ENCODE results near the gene DDAH2.

Gene DDAH2

DNA sequence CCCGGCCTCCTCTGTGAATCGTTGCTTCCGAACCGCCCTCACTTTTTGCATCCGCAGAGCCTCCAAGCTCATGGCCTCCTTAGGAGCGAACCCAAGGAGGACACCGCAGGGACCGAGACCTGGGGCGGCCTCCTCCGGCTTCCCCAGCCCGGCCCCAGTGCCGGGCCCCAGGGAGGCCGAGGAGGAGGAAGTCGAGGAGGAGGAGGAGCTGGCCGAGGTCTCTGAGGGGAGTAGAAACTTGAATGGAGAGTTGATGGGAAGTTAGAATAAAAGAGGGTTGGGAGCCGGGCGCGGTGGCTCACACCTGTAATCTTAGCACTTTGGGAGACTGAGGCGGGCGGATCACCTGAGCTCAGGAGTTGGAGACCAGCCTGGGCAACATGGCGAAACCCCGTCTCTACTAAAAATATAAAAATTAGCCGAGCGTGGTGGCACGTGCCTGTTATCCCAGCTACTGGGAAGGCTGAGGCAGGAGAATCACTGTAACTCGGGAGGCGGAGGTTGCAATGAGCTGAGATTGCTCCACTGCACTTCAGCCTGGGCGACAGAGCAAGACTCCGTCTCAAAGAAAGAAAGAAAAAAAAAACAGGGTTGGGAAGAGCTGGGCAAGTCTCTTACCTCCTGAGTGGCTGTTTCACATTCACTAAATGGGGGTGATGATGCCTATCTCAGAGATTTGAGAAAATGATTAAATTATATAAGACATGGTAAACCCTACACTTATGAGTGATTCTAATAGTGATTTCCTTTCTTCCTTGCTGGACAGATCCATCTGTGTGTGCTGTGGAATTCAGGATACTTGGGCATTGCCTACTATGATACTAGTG, 11.5 kb upstream of the DDAH2 start:
- Histone ChIP-seq H3K4me3 (ENCODE audit: insufficient read depth, low read depth, low read length, poor library complexity, severe bottlenecking) (peak overlapping the region; percentile 86), H3K27me3 (replicated peaks; ENCODE audit: control insufficient read depth, insufficient read depth, low read length, poor library complexity, severe bottlenecking) (no peaks in the 10 kb centered on the region), H3K27ac (ENCODE audit: insufficient read depth, low read length, poor library complexity, severe bottlenecking) (peak overlapping the region; percentile 58), H3K36me3 (ENCODE audit: control insufficient read depth, insufficient read depth, low read length) (no peaks in the 10 kb centered on the region), H3K4me1 (ENCODE audit: control insufficient read depth, insufficient read depth, low read length, poor library complexity, severe bottlenecking) (peaks cover 36% of the 10 kb centered on the region), H3K9me3 (ENCODE audit: control insufficient read depth, low read length) (no peaks in the 10 kb centered on the region)
- DNase-seq: no peak

DNA sequence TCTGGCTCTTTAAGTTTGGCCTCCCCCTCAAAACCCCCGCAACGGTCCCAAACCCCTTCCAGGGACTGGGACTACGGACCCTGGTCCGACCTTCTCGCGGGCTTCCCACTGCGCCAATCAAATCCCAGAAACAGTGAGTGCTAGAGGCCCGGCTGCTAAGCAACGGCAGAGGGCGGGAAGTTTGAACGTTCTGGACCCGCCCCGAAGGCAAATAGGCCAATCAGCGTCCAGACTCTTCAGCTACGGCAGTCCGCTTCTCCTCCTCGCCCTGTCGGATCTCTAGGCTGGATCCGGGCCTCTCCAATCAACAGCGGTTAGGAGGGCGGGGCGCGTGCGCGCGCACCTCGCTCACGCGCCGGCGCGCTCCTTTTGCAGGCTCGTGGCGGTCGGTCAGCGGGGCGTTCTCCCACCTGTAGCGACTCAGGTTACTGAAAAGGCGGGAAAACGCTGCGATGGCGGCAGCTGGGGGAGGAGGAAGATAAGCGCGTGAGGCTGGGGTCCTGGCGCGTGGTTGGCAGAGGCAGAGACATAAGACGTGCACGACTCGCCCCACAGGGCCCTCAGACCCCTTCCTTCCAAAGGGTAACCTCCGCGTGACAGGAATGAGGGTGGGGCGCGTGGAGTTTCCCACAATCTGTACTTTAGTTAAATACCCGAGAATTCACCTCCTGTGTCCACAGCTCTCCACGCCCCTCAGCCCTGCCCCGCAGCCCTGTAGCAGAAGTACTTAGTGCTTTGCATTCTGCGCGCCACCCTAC, 10.7 kb upstream of the DDAH2 start, which contains the start of gene MSH5:
TSS of gene MSH5 (plus strand) at position 367 of the 758 bp plus-strand sequence. CDS start 462 bp downstream, outside the sequence.
- peak within 1 kb of the TSS; percentile 86 for H3K4me3 ChIP-seq (ENCODE audit: insufficient read depth, low read depth, low read length, poor library complexity, severe bottlenecking)

DNA sequence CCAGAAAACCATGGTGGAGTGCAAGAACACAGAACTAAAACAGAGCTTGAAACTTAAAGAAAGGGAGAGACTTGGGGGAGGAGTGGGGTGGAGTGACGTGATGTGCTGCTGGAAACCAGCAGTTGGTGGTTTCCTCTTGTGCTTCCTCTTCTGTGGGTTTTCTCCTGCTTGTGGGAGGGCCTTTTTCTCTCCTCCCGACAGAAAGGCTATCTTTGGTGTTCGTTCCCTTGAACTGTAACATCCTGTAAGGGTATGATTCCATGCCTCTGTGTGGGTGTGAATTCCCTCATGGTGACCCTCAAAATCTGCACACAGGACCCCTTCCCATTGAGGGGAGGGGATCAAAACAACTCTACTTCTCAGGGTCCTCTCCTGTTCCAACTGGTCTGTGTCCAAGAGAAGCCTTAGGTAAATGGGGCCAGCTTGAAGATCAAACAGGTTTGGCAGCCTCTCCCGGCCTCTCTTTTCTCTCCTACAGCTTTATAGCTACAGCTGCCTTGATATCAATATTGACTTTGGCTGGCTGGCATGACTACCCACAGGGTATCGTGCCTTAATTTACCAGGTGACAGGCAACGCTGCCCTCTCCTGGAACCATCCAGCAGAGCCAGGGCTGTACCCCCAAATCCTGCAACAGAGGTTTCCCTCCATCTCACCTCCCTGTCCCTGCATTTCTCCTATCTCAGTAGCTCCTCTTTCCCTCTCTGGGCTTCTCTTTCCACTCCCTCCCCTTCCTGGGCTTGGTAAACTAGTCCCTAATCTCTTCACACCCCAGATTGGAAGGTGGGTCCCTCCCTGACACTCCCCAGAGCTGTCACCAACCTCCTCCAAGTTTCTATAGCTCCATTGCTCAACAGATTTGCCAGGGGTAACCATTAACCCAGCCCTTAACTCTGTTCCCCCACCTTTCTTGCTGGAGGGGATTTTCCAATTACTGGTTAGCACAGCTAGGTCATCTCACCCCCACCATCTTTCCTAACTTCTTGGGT, 9.2 kb upstream of the DDAH2 start:
- H3K27ac ChIP-seq (ENCODE audit: insufficient read depth, low read length, poor library complexity, severe bottlenecking): peak overlapping the region; percentile 85
- H3K4me3 ChIP-seq (ENCODE audit: insufficient read depth, low read depth, low read length, poor library complexity, severe bottlenecking): peak overlapping the region; percentile 41
- peaks cover 50% of the 10 kb centered on the region for H3K4me1 ChIP-seq (ENCODE audit: control insufficient read depth, insufficient read depth, low read length, poor library complexity, severe bottlenecking)
- no peaks in the 10 kb centered on the region for H3K9me3 ChIP-seq (ENCODE audit: control insufficient read depth, low read length)
- no peaks in the 10 kb centered on the region for H3K27me3 ChIP-seq (replicated peaks; ENCODE audit: control insufficient read depth, insufficient read depth, low read length, poor library complexity, severe bottlenecking)
- DNase-seq: peak; percentile 54 to 68 (median 62)
- H3K36me3 ChIP-seq (ENCODE audit: control insufficient read depth, insufficient read depth, low read length): peaks cover 6% of the 10 kb centered on the region

More for the DNA sequence above, 10.7 kb upstream of the DDAH2 start, which contains the start of gene MSH5:
- Histone ChIP-seq H3K27ac (ENCODE audit: insufficient read depth, low read length, poor library complexity, severe bottlenecking) (peak within 1 kb of the TSS; percentile 85), H3K4me1 (ENCODE audit: control insufficient read depth, insufficient read depth, low read length, poor library complexity, severe bottlenecking) (peaks cover 37% of the 10 kb centered on the region), H3K9me3 (ENCODE audit: control insufficient read depth, low read length) (no peaks in the 10 kb centered on the region), H3K27me3 (replicated peaks; ENCODE audit: control insufficient read depth, insufficient read depth, low read length, poor library complexity, severe bottlenecking) (no peaks in the 10 kb centered on the region), H3K36me3 (ENCODE audit: control insufficient read depth, insufficient read depth, low read length) (no peaks in the 10 kb centered on the region)
- peak; percentile 91 to 94 (median 91) for DNase-seq

DNA sequence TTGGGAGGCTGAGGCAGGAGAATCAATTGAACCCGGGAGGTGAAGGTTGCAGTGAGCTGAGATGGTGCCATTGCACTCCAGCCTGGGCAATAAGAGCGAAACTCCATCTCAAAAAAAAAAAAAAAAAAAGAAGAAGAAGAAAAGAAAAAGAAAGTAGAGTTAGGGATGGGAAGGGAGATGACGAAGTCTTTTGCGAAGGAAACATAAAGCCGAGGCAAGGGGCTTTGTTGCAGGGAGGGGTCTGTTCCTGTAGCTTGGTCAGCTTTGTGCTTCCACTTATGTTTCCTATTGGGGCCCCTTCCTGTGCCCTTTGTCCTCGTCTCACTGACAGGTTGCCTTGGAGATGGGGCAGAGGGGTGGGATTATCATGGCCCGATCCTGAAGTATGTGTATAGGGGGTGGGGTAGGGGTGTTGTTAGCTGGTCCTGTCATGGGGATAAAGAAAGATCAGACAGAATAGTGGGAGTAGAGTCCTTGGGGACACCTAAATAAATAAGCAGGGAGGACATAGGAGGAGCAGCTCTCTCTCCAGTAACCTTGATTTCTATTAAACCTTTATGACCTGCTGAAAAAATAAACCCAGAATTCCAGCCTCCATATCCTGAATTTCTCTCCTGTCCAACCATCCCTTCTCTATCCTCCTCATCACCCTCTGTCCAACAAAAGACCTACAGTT, 8.4 kb upstream of the DDAH2 start:
- peaks cover 50% of the 10 kb centered on the region for H3K4me1 ChIP-seq (ENCODE audit: control insufficient read depth, insufficient read depth, low read length, poor library complexity, severe bottlenecking)
- peak in 1 of 3 donors; percentile 8 for DNase-seq
- peak overlapping the region; percentile 85 for H3K27ac ChIP-seq (ENCODE audit: insufficient read depth, low read length, poor library complexity, severe bottlenecking)
- no peaks in the 10 kb centered on the region for H3K27me3 ChIP-seq (replicated peaks; ENCODE audit: control insufficient read depth, insufficient read depth, low read length, poor library complexity, severe bottlenecking)
- peak overlapping the region; percentile 41 for H3K4me3 ChIP-seq (ENCODE audit: insufficient read depth, low read depth, low read length, poor library complexity, severe bottlenecking)
- no peaks in the 10 kb centered on the region for H3K9me3 ChIP-seq (ENCODE audit: control insufficient read depth, low read length)
- peaks cover 10% of the 10 kb centered on the region for H3K36me3 ChIP-seq (ENCODE audit: control insufficient read depth, insufficient read depth, low read length)

DNA sequence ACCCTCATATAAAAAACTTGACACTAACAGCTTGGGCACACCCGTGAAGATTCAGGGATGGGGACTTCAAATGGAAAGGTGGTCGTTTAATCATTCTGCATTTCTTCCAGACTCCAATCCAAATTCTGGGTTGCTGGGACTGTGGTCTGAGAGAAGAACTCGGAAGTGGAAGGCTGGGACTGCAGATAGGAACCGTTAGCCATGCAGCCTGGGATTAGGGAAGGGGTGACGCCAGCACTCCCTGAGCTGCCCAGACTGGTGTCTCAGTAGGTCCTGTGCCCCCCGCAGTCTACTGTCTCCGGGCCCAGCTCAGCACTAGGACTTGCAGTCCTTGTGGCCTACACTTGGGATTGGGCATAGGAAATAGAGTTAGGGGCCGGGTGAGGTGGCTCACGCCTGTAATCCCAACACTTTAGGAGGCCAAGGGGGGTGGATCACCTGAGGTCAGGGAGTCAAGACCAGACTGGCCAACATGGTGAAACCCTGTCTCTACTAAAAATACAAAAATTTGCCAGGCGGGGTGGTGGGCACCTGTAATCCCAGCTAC, 7.7 kb upstream of the DDAH2 start:
- DNase-seq: no peak
- H3K9me3 ChIP-seq (ENCODE audit: control insufficient read depth, low read length): no peaks in the 10 kb centered on the region
- peak overlapping the region; percentile 66 for H3K4me3 ChIP-seq (ENCODE audit: insufficient read depth, low read depth, low read length, poor library complexity, severe bottlenecking)
- no peaks in the 10 kb centered on the region for H3K27me3 ChIP-seq (replicated peaks; ENCODE audit: control insufficient read depth, insufficient read depth, low read length, poor library complexity, severe bottlenecking)
- H3K36me3 ChIP-seq (ENCODE audit: control insufficient read depth, insufficient read depth, low read length): peaks cover 16% of the 10 kb centered on the region
- peaks cover 50% of the 10 kb centered on the region for H3K4me1 ChIP-seq (ENCODE audit: control insufficient read depth, insufficient read depth, low read length, poor library complexity, severe bottlenecking)
- H3K27ac ChIP-seq (ENCODE audit: insufficient read depth, low read length, poor library complexity, severe bottlenecking): peak overlapping the region; percentile 85

DNA sequence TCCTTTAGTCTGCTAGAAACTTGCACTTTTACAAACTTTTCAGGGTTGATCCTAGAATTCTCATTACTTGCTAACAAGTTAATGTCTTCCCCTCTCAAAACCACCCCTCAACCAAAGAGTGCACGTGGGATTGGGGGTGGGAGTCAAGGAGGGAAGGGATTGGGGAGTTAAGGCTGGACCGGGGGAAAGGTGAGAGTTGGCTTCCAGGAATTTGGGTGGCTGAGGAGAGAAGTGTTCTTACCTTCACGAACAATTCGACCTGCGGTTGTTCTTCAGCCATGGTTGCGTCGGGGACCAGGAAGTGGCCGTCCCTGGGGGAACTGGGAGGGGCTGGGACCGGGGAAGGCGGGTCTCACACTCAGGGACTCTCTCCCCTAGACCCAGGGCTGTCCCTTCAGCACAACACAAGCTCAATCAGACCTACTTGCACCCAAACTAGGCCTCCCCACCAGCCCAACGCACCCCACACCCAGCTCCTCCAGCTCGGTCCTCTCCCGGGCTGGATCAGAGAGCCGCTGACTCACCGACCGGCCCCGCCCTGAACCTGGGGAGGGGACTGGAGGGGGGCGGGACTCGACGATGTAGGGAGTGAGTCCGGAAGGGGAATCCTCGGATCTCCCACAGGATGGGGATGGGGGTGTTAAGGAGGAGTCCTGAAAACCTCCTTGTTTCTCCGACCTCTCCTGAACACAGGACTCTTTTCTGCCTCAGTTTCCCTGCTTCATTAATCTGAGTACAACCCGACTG, 7.1 kb upstream of the DDAH2 start, which contains the start of gene CLIC1:
TSS of gene CLIC1 (minus strand) at position 510 of the 747 bp plus-strand sequence. CDS start at position 280, 230 bp downstream.
- H3K27ac ChIP-seq (ENCODE audit: insufficient read depth, low read length, poor library complexity, severe bottlenecking): peak within 1 kb of the TSS; percentile 85
- peak; percentile 60 to 64 (median 64) for DNase-seq
- H3K27me3 ChIP-seq (replicated peaks; ENCODE audit: control insufficient read depth, insufficient read depth, low read length, poor library complexity, severe bottlenecking): no peaks in the 10 kb centered on the region
- peak within 1 kb of the TSS; percentile 66 for H3K4me3 ChIP-seq (ENCODE audit: insufficient read depth, low read depth, low read length, poor library complexity, severe bottlenecking)
- peaks cover 50% of the 10 kb centered on the region for H3K4me1 ChIP-seq (ENCODE audit: control insufficient read depth, insufficient read depth, low read length, poor library complexity, severe bottlenecking)
- no peaks in the 10 kb centered on the region for H3K9me3 ChIP-seq (ENCODE audit: control insufficient read depth, low read length)
- peaks cover 21% of the 10 kb centered on the region for H3K36me3 ChIP-seq (ENCODE audit: control insufficient read depth, insufficient read depth, low read length)

DNA sequence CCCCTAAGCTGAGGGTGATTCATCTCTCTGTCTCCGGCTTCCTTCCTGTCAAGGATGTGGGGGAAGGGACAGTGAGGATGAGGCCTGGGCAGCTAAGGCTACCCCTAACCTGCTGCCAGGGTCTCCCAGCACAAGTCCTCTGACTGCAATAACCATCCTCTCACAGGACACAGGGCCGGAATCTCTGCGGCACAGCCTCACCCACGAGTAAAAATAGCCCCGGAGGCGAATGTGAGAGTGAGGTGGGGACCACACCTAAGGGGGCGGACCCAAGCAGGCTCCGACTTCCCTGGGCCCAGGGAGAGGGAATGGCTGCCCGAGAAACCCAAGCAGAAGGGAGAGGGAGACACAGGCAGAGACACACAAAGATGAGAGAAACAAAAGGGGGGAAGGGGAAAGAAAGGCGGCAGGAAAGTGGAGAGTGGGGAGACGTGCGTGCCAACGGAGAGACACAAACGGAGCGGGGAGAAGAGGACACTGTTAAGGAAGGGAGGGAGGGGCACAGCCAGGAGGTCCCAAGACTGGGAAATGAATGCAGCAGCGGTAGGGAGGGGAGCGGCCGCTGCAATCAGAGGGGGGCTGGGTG, 5.8 kb upstream of the DDAH2 start:
- no peaks in the 10 kb centered on the region for H3K9me3 ChIP-seq (ENCODE audit: control insufficient read depth, low read length)
- peak in 2 of 3 donors; percentile 51 to 60 for DNase-seq
- H3K4me1 ChIP-seq (ENCODE audit: control insufficient read depth, insufficient read depth, low read length, poor library complexity, severe bottlenecking): peaks cover 47% of the 10 kb centered on the region
- peak overlapping the region; percentile 85 for H3K27ac ChIP-seq (ENCODE audit: insufficient read depth, low read length, poor library complexity, severe bottlenecking)
- peaks cover 21% of the 10 kb centered on the region for H3K36me3 ChIP-seq (ENCODE audit: control insufficient read depth, insufficient read depth, low read length)
- peak overlapping the region; percentile 66 for H3K4me3 ChIP-seq (ENCODE audit: insufficient read depth, low read depth, low read length, poor library complexity, severe bottlenecking)
- no peaks in the 10 kb centered on the region for H3K27me3 ChIP-seq (replicated peaks; ENCODE audit: control insufficient read depth, insufficient read depth, low read length, poor library complexity, severe bottlenecking)

DNA sequence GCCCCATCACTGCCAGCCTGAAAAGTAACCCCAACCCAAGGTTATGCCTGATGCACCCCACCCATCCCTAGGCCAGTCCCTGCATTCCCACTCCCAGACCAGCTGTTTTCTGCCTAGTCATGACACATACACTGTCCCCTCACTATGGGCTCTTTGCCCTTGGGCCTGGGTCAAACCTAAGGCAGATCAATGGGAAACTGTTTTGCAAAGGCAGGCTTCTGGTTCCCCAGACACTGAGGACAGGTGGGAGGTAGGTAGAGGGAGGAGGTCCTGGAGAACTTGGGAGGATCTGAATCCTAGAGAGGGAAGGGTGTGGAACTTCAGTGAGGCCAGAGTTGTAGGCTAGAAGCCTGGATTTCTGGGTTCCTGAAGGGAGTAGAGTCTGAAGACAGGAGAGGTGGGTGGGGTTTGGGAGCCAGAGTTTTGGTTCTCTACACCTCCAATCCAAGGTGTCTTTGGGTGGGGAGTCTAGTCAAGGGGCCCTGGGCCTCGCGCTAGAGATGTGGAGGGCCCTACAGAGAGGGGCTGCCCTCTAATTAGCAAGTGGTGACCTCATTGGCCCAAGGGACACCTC, 5.2 kb upstream of the DDAH2 start:
- no peaks in the 10 kb centered on the region for H3K27me3 ChIP-seq (replicated peaks; ENCODE audit: control insufficient read depth, insufficient read depth, low read length, poor library complexity, severe bottlenecking)
- no peaks in the 10 kb centered on the region for H3K9me3 ChIP-seq (ENCODE audit: control insufficient read depth, low read length)
- H3K4me3 ChIP-seq (ENCODE audit: insufficient read depth, low read depth, low read length, poor library complexity, severe bottlenecking): peak overlapping the region; percentile 66
- peak in 1 of 3 donors; percentile 51 for DNase-seq
- peak overlapping the region; percentile 85 for H3K27ac ChIP-seq (ENCODE audit: insufficient read depth, low read length, poor library complexity, severe bottlenecking)
- H3K4me1 ChIP-seq (ENCODE audit: control insufficient read depth, insufficient read depth, low read length, poor library complexity, severe bottlenecking): peaks cover 50% of the 10 kb centered on the region
- peaks cover 21% of the 10 kb centered on the region for H3K36me3 ChIP-seq (ENCODE audit: control insufficient read depth, insufficient read depth, low read length)
